DMS79 (cell line): ENCODE measurements around the gene ATRNL1.
"Not testable (repeated sequence)": the region's sequence is repeated elsewhere in the genome, so short reads cannot be mapped to it uniquely, and the experiment has no call there.

Experiments used
- DNase-seq: peaks from one replicate; lab custom pipeline; 2025; lab: John Stamatoyannopoulos, UW

ATRNL1 gene

GRCh38 chr10:115432188-115432819, 339.1 kb downstream of the ATRNL1 start:
- no peak for DNase-seq

- DNase-seq: no peak
These were observed 343.8 kb downstream of the ATRNL1 start for GRCh38 chr10:115436999-115437398.

DNA sequence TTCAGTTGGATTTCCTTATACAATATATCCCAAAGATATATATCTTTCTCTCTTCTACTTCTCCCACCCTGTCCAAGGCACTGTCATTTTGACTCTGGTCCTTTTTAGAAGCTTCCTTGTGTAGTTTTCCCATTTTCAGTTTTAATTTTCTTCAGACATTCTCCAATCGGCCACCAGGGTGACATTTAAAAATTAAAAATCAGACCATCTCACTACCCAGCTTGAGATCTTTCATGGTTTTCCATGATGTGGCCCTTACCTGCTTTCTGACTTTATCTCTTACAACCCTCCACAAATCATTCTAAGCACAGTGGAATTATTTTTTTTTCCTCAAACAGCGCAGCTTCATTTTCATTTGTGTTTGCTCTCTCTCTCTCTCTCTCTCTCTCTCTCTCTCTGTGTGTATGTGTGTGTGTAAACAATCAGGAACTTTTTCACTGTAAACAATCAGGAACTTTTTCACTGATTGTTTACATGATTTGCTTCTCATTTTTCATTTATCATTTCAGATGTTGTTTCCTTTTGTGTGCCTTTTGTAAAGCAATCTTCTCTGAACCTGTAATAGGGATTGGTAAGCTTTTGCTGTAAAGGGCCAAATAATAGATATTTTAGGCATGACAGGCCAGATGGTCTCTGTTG, 348.9 kb downstream of the ATRNL1 start:
- no peak for DNase-seq

DNA sequence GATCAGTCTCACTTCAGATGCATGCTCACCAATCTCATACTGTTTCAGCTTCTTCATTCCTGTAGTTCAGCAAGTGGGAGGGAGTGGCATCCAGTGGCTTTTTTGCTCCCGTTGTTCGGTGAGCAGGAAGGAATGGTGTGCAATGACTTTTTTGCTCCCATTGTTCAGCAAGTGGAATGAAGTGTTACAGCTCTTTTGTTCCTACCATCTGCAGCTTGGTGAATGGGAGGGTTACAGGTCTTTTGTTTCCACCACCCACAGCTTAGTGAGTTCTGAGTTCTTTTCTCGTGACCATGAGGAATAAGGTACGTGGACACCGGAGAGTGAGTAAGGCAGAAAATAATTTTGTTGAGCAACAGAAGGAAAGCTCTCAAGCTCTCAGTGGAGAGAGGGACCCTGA, 363.6 kb downstream of the ATRNL1 start:
- DNase-seq: no peak

DNA sequence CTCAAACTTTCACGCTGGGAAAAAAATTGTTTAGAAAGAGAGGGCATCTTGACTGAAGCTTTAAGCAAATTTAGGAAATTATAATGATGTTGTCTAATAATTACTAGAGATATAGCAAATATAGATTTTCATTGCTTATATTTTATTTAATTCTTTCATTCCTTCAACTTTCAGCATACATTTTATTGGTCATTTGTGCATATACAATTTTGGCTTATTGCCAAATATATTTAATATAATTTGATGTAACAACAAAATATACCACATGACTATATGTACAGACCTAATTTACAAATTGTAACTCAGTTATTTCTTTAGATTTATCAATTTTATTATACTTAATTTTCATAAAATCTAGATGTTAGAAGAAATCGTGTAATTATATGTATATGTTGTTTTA, 390.1 kb downstream of the ATRNL1 start:
- DNase-seq: no peak

DNA sequence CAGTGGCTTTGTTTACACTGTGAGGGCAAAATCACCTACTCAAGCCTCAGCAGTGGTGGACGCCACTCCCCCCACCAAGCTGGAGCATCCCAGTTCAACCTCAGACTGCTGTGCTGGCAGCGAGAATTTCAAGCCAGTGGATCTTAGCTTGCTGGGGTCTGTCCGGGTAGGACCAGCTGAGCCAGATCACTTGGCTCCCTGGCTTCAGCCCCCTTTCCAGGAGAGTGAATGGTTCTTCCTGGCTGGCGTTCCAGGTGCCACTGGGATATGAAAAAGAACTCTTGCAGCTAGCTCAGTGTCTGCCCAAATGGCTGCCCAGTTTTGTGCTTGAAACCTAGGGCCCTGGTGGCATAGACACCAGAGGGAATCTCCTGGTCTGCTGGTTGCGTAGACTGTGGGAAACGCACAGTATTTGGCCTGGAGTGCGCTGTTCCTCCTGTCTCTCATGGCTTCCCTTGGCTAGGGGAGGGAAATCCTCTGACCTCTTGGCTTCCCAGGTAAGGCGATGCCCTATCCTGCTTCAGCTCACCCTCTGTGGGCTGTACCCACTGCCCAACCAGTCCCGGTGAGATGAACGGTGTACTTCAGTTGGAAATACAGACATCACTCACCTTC, 398.5 kb downstream of the ATRNL1 start:
- no peak for DNase-seq

DNA sequence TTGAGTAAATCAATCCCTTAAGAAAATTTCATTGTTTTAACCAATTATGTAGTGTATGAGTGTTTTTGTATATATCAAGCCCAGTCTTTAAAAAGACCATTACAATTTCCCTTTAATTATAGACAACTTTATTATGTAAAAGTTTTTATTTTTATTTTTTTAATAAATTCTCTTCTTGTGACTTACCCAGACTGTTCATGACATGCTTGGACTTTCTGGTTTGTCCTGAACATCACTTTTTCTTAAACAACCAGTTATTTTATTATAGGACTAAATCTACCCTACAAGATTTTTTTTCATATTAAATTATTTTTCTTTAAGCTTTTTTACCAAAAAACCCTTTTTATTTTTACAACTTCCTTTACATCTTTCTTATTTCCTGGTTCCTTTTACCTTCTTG, 410.4 kb downstream of the ATRNL1 start:
- no peak for DNase-seq

- no peak for DNase-seq
These were observed 421.7 kb downstream of the ATRNL1 start for GRCh38 chr10:115514895-115515294.

DNA sequence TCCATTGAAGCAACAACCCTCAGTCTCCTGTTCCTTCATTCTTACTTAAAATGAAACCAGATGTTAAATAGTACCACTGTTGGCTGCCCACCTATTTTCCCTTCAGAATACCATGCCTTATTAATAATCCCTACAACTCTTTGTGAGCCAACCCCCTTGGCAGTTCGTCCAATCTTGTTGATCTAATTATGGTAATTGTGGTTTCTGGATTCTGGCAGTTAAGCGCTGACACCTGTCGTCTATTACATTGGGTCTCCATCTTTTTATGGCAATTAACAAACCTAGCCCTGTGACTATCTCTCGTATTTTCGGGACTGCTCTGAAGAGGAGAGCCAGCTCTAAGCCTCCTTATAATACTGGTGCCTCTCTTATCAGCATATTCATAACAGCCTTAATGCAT, 432.0 kb downstream of the ATRNL1 start:
- DNase-seq: no peak

GRCh38 chr10:115527682-115528081, 434.5 kb downstream of the ATRNL1 start:
- not testable (repeated sequence) for DNase-seq

DNA sequence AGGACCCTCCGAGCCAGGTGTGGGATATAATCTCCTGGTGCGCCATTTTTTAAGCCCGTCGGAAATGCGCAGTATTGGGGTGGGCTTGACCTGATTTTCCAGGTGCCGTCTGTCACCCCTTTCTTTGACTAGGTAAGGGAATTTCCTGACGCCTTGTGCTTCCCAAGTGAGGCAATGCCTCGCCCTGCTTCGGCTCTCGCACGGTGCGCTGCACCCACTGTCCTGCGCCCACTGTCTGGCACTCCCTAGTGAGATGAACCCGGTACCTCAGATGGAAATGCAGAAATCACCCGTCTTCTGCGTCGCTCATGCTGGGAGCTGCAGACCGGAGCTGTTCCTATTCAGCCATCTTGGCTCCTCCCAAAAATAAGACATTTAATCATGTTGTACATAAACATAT, 443.2 kb downstream of the ATRNL1 start:
- DNase-seq: not testable (repeated sequence)

DNA sequence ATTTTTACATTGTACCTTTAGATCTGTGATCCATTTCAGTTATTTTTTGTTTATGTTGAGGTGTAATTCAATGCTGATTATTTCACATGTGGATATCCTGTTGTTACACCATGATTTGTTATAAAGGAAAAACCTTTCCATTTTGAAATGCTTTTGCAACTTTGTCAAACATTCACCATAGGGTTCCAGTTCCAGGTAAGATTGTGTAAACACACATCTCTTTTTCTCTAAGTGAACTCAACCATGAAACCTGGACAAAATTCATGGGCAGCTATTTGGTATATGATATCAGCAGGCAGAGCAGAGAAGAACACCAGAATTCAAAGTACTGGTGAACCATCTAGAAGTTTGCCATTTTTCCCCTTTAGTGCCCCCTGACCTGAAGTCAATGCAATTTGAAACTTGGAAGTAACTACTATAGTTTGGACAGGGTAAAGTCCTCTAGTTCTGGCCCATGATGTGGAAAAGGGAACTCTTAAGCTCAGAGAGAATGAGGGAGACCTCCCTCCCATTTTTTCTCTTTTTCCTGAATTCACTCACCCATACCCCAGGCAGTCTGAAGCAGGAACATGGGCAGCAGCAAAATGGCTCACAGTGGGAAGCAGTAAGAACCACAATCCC, 446.1 kb downstream of the ATRNL1 start:
- no peak for DNase-seq

- DNase-seq: no peak
These were observed 462.8 kb downstream of the ATRNL1 start for GRCh38 chr10:115555887-115556402.

DNA sequence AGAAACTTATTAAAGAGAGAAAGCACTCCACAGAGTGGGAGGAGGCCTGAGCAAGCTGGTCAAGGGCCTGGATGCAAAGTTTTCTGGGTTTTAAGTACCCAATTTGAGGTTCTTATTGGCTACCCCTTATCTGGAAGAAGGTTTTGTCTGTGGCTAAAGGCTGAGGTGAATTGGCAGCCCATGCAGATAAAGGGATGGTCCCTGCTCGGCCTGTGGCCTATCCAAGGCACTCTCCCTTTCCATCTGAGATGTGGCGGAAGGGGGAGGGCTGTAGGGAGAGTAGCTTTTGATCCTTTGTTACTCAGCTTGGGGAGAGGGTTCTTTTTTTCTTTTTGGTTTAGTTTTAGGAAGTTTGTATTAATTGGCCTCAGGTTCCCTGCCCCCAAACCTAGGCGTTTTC, 465.1 kb downstream of the ATRNL1 start:
- no peak for DNase-seq

DNA sequence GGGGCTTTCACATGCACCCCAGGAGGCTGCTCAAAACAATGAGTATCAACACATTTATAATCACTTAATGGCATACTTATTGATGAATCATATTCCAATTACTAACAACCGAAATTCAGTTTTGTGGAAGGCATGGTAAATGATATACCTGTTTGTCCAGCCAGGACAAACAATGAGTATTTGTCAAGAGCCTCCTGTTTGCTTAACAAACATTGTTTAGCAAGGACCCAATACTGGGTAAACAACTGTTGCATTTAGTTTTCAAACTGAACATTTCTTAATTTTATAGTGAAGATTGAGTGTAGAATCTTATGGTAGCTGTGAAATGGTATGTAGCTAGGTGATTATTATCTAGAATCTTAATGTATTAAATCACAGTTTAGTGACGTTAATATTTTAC, 473.7 kb downstream of the ATRNL1 start:
- DNase-seq: no peak

- no peak for DNase-seq
These were observed 479.7 kb downstream of the ATRNL1 start for GRCh38 chr10:115572740-115573455.

- no peak for DNase-seq
These were observed 487.1 kb downstream of the ATRNL1 start for GRCh38 chr10:115580239-115580638.

GRCh38 chr10:115593060-115593459, 499.9 kb downstream of the ATRNL1 start:
- DNase-seq: no peak

DNA sequence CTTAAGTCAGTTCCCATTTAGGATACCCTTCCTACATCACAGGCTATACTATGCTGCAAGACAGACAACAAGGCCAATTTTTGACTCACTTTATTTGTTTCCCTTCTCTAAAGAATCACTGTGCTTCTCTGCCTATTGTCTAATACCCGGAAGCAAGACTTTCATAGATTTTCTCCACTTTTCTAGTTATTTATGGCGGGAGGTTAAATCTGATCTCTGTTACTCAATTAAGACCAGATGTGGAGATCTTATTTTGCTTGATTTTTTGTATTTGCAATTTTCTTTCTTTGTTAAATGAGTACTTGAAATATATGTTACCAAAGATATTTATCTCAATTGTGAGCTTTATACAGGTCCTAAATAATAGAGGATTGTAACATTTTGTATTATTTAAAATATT, 511.5 kb downstream of the ATRNL1 start:
- no peak for DNase-seq

GRCh38 chr10:115606086-115606485, 512.9 kb downstream of the ATRNL1 start:
- DNase-seq: no peak

- no peak for DNase-seq
These were observed 513.6 kb downstream of the ATRNL1 start for GRCh38 chr10:115606741-115607140.

- DNase-seq: no peak
These were observed 531.3 kb downstream of the ATRNL1 start for GRCh38 chr10:115624448-115624847.
